SK-N-SH (cell line): ENCODE data around the gene ADCY5.

Experiments
- CTCF ChIP-seq: fragments of 200-600 bp; sonication (generic); IDR thresholded peaks from 2 replicates; pipeline ENCODE4 v1.6.1; 2017; ENCODE audit warnings: antibody characterized with exemption, mild to moderate bottlenecking, moderate library complexity
- EZH2phosphoT487 ChIP-seq: fragments of 200-600 bp; sonication (generic); IDR thresholded peaks from 2 replicates; pipeline ENCODE4 v1.6.1; 2017; ENCODE audit warnings: low read depth, mixed run types, mild to moderate bottlenecking, antibody characterized with exemption, moderate library complexity, borderline replicate concordance
- FOXM1 ChIP-seq: IDR thresholded peaks from 2 replicates; pipeline ENCODE4 v1.4.0; 2012; ENCODE audit warnings: low read depth, mild to moderate bottlenecking
- GABPA ChIP-seq: IDR thresholded peaks from 2 replicates; pipeline ENCODE4 v1.4.0; 2012; ENCODE audit warnings: low read depth, mild to moderate bottlenecking
- JUND ChIP-seq: IDR thresholded peaks from 2 replicates; pipeline ENCODE4 v1.4.0; 2012
- MAX ChIP-seq: IDR thresholded peaks from 2 replicates; pipeline ENCODE4 v1.4.0; 2012; ENCODE audit warnings: low read depth
- PBX3 ChIP-seq: IDR thresholded peaks from 2 replicates; pipeline ENCODE4; 2012
- REST ChIP-seq: IDR thresholded peaks from 2 replicates; pipeline ENCODE4 v1.6.1; 2012; ENCODE audit warnings: mild to moderate bottlenecking, low read depth, low read length, moderate library complexity
- TAF1 ChIP-seq: IDR thresholded peaks from 2 replicates; pipeline ENCODE4 v1.6.1; 2012; ENCODE audit warnings: low read depth, mild to moderate bottlenecking, low read length, moderate library complexity, borderline replicate concordance
- YY1 ChIP-seq: IDR thresholded peaks from 2 replicates; pipeline ENCODE4 v1.4.0; 2012; ENCODE audit warnings: low read depth, mild to moderate bottlenecking

GRCh38 chr3:123263941-123264340, 184.9 kb downstream of the ADCY5 start:
- TF ChIP-seq GABPA (no peak), REST (no peak), FOXM1 (no peak), CTCF (no peak), JUND (no peak), MAX (no peak), TAF1 (no peak), EZH2phosphoT487 (no peak), YY1 (no peak), PBX3 (no peak)
